ENCODE results near the gene GRXCR1. TPM values are rescaled to one million over a fixed set of nuclear protein-coding genes. Genes with fewer than 3 reads are reported as not detected.

Gene GRXCR1
- total and polyA plus RNA-seq, 2 experiments from 2014 or later: not detected

GRCh38 chr4:42985976-42986375, 93.5 kb downstream of the GRXCR1 start:
- DNase-seq (ENCODE audit: low spot score) (no peak), ATAC-seq (no peak)
- Histone ChIP-seq H3K27me3 (ENCODE audit: insufficient read depth) (no peaks in the 10 kb centered on the region), H3K4me2 (no peak overlapping the region), H3K36me3 (ENCODE audit: insufficient read depth) (peaks cover 5% of the 10 kb centered on the region; the same call in 1 of the 2 replicates), H3K9me2 (ENCODE audit: insufficient read depth) (0 out of 2 replicates have a peak, but pooled peaks cover 5% of the 10 kb centered on the region), H3K79me2 (replicated peaks; ENCODE audit: insufficient read depth) (no peaks in the 10 kb centered on the region), H2AFZ (peak overlapping the region; percentile 16; the same call in 1 of the 2 replicates), H3K27ac (ENCODE audit: low read depth) (no peak overlapping the region), H3K4me3 (no peak overlapping the region), H3F3A (replicated peaks; ENCODE audit: low read depth) (no peaks in the 10 kb centered on the region), H3K4me1 (ENCODE audit: insufficient read depth) (no peaks in the 10 kb centered on the region), H4K20me1 (replicated peaks; ENCODE audit: insufficient read depth) (no peaks in the 10 kb centered on the region)
- Mint-ChIP-seq H3K9me3 (peaks cover 25% of the 10 kb centered on the region), H3K4me1 (no peaks in the 10 kb centered on the region), H3K27me3 (ENCODE audit: insufficient read depth, low read depth, poor library complexity) (peaks cover 2% of the 10 kb centered on the region), H3K27ac (no peak overlapping the region), H3K4me3 (no peak overlapping the region), H3K36me3 (ENCODE audit: low read depth) (peaks cover 13% of the 10 kb centered on the region)
- TF ChIP-seq STAT1 (IDR thresholded peaks at IDR 0.05; ENCODE audit: unreplicated experiment): no peak
- TF ChIP-seq ZNF331 (CRISPR knock-in tag; IDR thresholded peaks at IDR 0.05; ENCODE audit: low read depth): no peak
- no peak for TF ChIP-seq ZNF114 (CRISPR knock-in tag; IDR thresholded peaks at IDR 0.05)
- no peak for TF ChIP-seq JUNB (IDR thresholded peaks at IDR 0.05; ENCODE audit: unreplicated experiment)
- no peak for TF ChIP-seq EZH2phosphoT487 (IDR thresholded peaks at IDR 0.05; ENCODE audit: unreplicated experiment)

GRCh38 chr4:42995343-42995944, 102.9 kb downstream of the GRXCR1 start:
- DNase-seq (ENCODE audit: low spot score) (peak; percentile 70), ATAC-seq (peak; percentile 51; the same call in 2 of the 3 replicates)
- H3K27me3 Mint-ChIP-seq (ENCODE audit: insufficient read depth, low read depth, poor library complexity): no peaks in the 10 kb centered on the region
- Histone ChIP-seq H4K20me1 (replicated peaks; ENCODE audit: insufficient read depth) (no peaks in the 10 kb centered on the region), H3K4me2 (no peak overlapping the region), H3K79me2 (replicated peaks; ENCODE audit: insufficient read depth) (no peaks in the 10 kb centered on the region), H3K4me1 (ENCODE audit: insufficient read depth) (no peaks in the 10 kb centered on the region), H2AFZ (peak overlapping the region; percentile 1; the same call in 1 of the 2 replicates), H3K27ac (ENCODE audit: low read depth) (no peak overlapping the region), H3F3A (replicated peaks; ENCODE audit: low read depth) (no peaks in the 10 kb centered on the region), H3K9me2 (ENCODE audit: insufficient read depth) (0 out of 2 replicates have a peak, but pooled peaks cover 4% of the 10 kb centered on the region), H3K4me3 (no peak overlapping the region), H3K27me3 (ENCODE audit: insufficient read depth) (no peaks in the 10 kb centered on the region), H3K36me3 (ENCODE audit: insufficient read depth) (no peaks in the 10 kb centered on the region; the same call in 1 of the 2 replicates)
- no peaks in the 10 kb centered on the region; the same call in 2 of the 3 replicates for H3K36me3 Mint-ChIP-seq (ENCODE audit: low read depth)
- TF ChIP-seq CTCF (conservative IDR thresholded peaks at IDR 0.05; ENCODE audit: low read depth in 2 of 2) (peak; percentile 86 to 90), CREB1 (CRISPR knock-in tag; IDR thresholded peaks at IDR 0.05; ENCODE audit: low read depth) (no peak)
- no peak overlapping the region for H3K27ac Mint-ChIP-seq
- H3K9me3 Mint-ChIP-seq: peaks cover 3% of the 10 kb centered on the region; the same call in 2 of the 3 replicates
- peaks cover 2% of the 10 kb centered on the region; the same call in 1 of the 3 replicates for H3K4me1 Mint-ChIP-seq
- no peak overlapping the region for H3K4me3 Mint-ChIP-seq

DNA sequence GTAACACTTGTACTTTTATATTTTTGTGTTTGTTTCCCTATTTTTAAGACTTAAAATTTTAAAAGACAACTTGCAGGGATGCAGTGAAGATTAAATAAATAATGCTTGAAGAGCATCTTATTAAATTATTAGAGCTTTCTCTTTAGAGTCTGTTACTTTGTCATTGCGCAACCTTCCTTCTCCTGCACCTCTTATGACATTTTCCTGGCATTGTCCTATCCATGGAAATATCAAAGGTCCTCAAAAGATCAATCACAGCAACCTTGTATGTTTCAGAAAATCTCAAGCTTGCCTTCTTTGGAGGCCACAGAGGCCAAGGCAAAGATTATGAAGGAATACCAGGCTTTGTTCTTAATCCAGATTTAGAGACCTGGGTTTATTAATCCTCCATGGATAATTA, 116.3 kb downstream of the GRXCR1 start:
- H3K4me2 ChIP-seq: no peak overlapping the region
- H3K79me2 ChIP-seq (replicated peaks; ENCODE audit: insufficient read depth): no peaks in the 10 kb centered on the region
- H3K27me3 Mint-ChIP-seq (ENCODE audit: insufficient read depth, low read depth, poor library complexity): no peaks in the 10 kb centered on the region
- H3K4me1 ChIP-seq (ENCODE audit: insufficient read depth): no peaks in the 10 kb centered on the region
- no peak overlapping the region for H3K4me3 Mint-ChIP-seq
- H3K4me3 ChIP-seq: no peak overlapping the region
- H4K20me1 ChIP-seq (replicated peaks; ENCODE audit: insufficient read depth): no peaks in the 10 kb centered on the region
- H2AFZ ChIP-seq: no peak overlapping the region
- no peak overlapping the region for H3K27ac Mint-ChIP-seq
- ATAC-seq (no peak), DNase-seq (ENCODE audit: low spot score) (no peak)
- H3K4me1 Mint-ChIP-seq: peaks cover 2% of the 10 kb centered on the region; the same call in 1 of the 3 replicates
- H3K36me3 ChIP-seq (ENCODE audit: insufficient read depth): peaks cover 30% of the 10 kb centered on the region
- H3K9me3 Mint-ChIP-seq: peaks cover 44% of the 10 kb centered on the region
- H3K36me3 Mint-ChIP-seq (ENCODE audit: low read depth): peaks cover 36% of the 10 kb centered on the region
- no peaks in the 10 kb centered on the region for H3K27me3 ChIP-seq (ENCODE audit: insufficient read depth)
- no peak overlapping the region for H3K27ac ChIP-seq (ENCODE audit: low read depth)
- no peaks in the 10 kb centered on the region for H3F3A ChIP-seq (replicated peaks; ENCODE audit: low read depth)
- H3K9me2 ChIP-seq (ENCODE audit: insufficient read depth): peaks cover 9% of the 10 kb centered on the region; the same call in 1 of the 2 replicates
- TF ChIP-seq JUNB (IDR thresholded peaks at IDR 0.05; ENCODE audit: unreplicated experiment): no peak
- TF ChIP-seq POLR2AphosphoS5 (IDR thresholded peaks at IDR 0.05; ENCODE audit: low read depth): no peak
- TF ChIP-seq STAT1 (IDR thresholded peaks at IDR 0.05; ENCODE audit: unreplicated experiment): no peak
- no peak for TF ChIP-seq EZH2phosphoT487 (IDR thresholded peaks at IDR 0.05; ENCODE audit: unreplicated experiment)
- TF ChIP-seq CTCF (conservative IDR thresholded peaks at IDR 0.05; ENCODE audit: low read depth in 2 of 2): no peak
- TF ChIP-seq NANOG (IDR thresholded peaks at IDR 0.05; ENCODE audit: borderline replicate concordance): no peak
- TF ChIP-seq ZNF114 (CRISPR knock-in tag; IDR thresholded peaks at IDR 0.05): no peak
